K562 (cell line): Measurements from ENCODE around the gene ZNF768. TPM values are rescaled to one million over a fixed set of nuclear protein-coding genes. Genes with fewer than 3 reads are reported as not detected.

Experiments used
- ATF3 ChIP-seq, 2 experiments: fragments of 450-650 bp in 1 of 2; sonication (generic) in 1 of 2; formaldehyde crosslinking in 1 of 2; IDR thresholded peaks in 1 of 2; conservative IDR thresholded peaks in 1 of 2; 2 replicates each; pipeline versions ENCODE4 v1.6.1 to v1.8.1; 2016 to 2023; ENCODE audit warnings: mild to moderate bottlenecking in 2 of 2, moderate library complexity in 2 of 2, inconsistent platforms in 1 of 2, missing genetic modification reagents in 1 of 2
- CBFB ChIP-seq: sonication (generic); formaldehyde crosslinking; IDR thresholded peaks from 2 replicates; pipeline ENCODE4 v1.4.0; 2020; ENCODE audit warnings: mild to moderate bottlenecking, missing genetic modification reagents
- E2F3 ChIP-seq: fragments of 250-450 bp; sonication (Bioruptor Pico); IDR thresholded peaks from 2 replicates; pipeline ENCODE4 v1.4.0; 2020; ENCODE audit warnings: mild to moderate bottlenecking
- E2F6 ChIP-seq, 2 experiments: IDR thresholded peaks; 2 replicates each; pipeline ENCODE4 v1.6.1; 2011; ENCODE audit warnings: borderline replicate concordance in 1 of 2, control low read depth in 1 of 2, low read depth in 1 of 2, low read length in 1 of 2, mild to moderate bottlenecking in 1 of 2, mixed read lengths in 1 of 2, moderate library complexity in 1 of 2; ENCODE audit not compliant: insufficient read depth in 1 of 2, insufficient read length in 1 of 2, poor library complexity in 1 of 2, severe bottlenecking in 1 of 2; ENCODE audit errors: extremely low read depth in 1 of 2
- HMG20A ChIP-seq: fragments of 450-650 bp; formaldehyde crosslinking; conservative IDR thresholded peaks from 2 replicates; pipeline ENCODE4 v1.4.0; 2020; ENCODE audit warnings: mild to moderate bottlenecking, mixed read lengths
- NR2F6 ChIP-seq: fragments of 450-650 bp; formaldehyde crosslinking; IDR thresholded peaks from 2 replicates; pipeline ENCODE4 v1.4.0; 2020; ENCODE audit warnings: mild to moderate bottlenecking
- SMARCA4 ChIP-seq: fragments of 450-650 bp; IDR thresholded peaks from 2 replicates; pipeline ENCODE4 v1.6.1; 2016
- SP1 ChIP-seq: sonication (generic); formaldehyde crosslinking; IDR thresholded peaks from 2 replicates; pipeline ENCODE4 v1.8.1; 2022; ENCODE audit warnings: mild to moderate bottlenecking, missing genetic modification reagents
- ZBED1 ChIP-seq: IDR thresholded peaks from 2 replicates; pipeline ENCODE4 v1.6.1; 2014
- ZBTB26 ChIP-seq: fragments of 450-650 bp; formaldehyde crosslinking; IDR thresholded peaks from 2 replicates; pipeline ENCODE4 v1.4.0; 2022; ENCODE audit warnings: missing genetic modification characterization
- ZBTB9 ChIP-seq: fragments of 450-650 bp; formaldehyde crosslinking; IDR thresholded peaks from 2 replicates; pipeline ENCODE4 v1.4.0; 2020; ENCODE audit warnings: mild to moderate bottlenecking, moderate library complexity
- ZNF41 ChIP-seq: fragments of 250-450 bp; sonication (Bioruptor Pico); conservative IDR thresholded peaks from 2 replicates; pipeline ENCODE4 v1.4.0; 2020; ENCODE audit warnings: mild to moderate bottlenecking
- ZSCAN32 ChIP-seq: fragments of 450-650 bp; formaldehyde crosslinking; IDR thresholded peaks from 2 replicates; pipeline ENCODE4 v1.4.0; 2020; ENCODE audit warnings: mild to moderate bottlenecking, moderate library complexity
- polyA plus RNA-seq, 8 experiments: library from polyadenylated mRNA; depleted of rRNA in 4 of 8; stranded (reverse) in 5 of 8; unstranded in 3 of 8; fragments of >200 nt; fragmentation: Nextera tagmentation in 2 of 8; fragmentation: Illumina TruSeq in 1 of 8; extraction: Ambion mirVana in 2 of 8; extraction: Trizol in 1 of 8; gene quantifications; 2 replicates each; pipeline versions ENCODE4 v1.2.1 to v1.2.3, GENCODE V29; 2011 to 2014; ENCODE audit warnings: inconsistent platforms in 1 of 8, missing spikeins in 1 of 8
- total RNA-seq, 7 experiments: library from RNA; depleted of rRNA in 6 of 7; stranded (reverse); fragments of >200 nt in 6 of 7; fragmentation: Illumina TruSeq in 2 of 7; extraction: Trizol in 2 of 7; gene quantifications; 2 replicates each; pipeline versions ENCODE4 v1.2.1 to v1.2.3, GENCODE V29; 2011 to 2021; ENCODE audit warnings: low replicate concordance in 1 of 7
- TF ChIP-seq, protein P1 (sequence below): fragments of 250-450 bp; sonication (Bioruptor Pico); IDR thresholded peaks from 2 replicates; pipeline ENCODE4 v1.4.0; 2020; ENCODE audit warnings: mild to moderate bottlenecking, moderate library complexity, borderline replicate concordance
- TF ChIP-seq, protein P2 (sequence below): fragments of 250-450 bp; sonication (Bioruptor Pico); IDR thresholded peaks from 2 replicates; pipeline ENCODE4 v1.4.0; 2020; ENCODE audit warnings: mild to moderate bottlenecking, moderate library complexity

Gene ZNF768
- total and polyA plus RNA-seq, 9 of the 15 experiments (the other 6 are each of a cell fraction or from before 2014, with no cell fraction given), result 0.13 to 50.7 (median 26.9) TPM

GRCh38 chr16:30527635-30528178 is 1.3 kb upstream of the ZNF768 start (continued):
- TF ChIP-seq ZBTB9 (CRISPR knock-in tag) (peak; percentile 60), ZSCAN32 (CRISPR knock-in tag) (0 out of 2 replicates have a peak, but pooled peaks have one; percentile 58), SMARCA4 (0 out of 2 replicates have a peak, but pooled peaks have one; percentile 9), NR2F6 (CRISPR knock-in tag) (0 out of 2 replicates have a peak, but pooled peaks have one; percentile 77), ZNF41 (CRISPR knock-in tag) (peak; percentile 59; the same call in 1 of the 2 replicates), ZBED1 (no peak), SP1 (CRISPR knock-in tag) (no peak), CBFB (CRISPR knock-in tag) (peak; percentile 50; the same call in 1 of the 2 replicates), HMG20A (CRISPR knock-in tag) (no peak), ATF3 (IDR thresholded peaks at IDR 0.05) (no peak), ATF3 (CRISPR knock-in tag; conservative IDR thresholded peaks at IDR 0.05) (no peak), E2F6 (IDR thresholded peaks at IDR 0.05; ENCODE audit: borderline replicate concordance in 1 of 2, extremely low read depth in 1 of 2, insufficient read depth in 1 of 2, insufficient read length in 1 of 2, low read depth in 1 of 2, low read length in 1 of 2, poor library complexity in 1 of 2, severe bottlenecking in 1 of 2) (peak; percentile 14 to 32), E2F3 (CRISPR knock-in tag) (0 out of 2 replicates have a peak, but pooled peaks have one; percentile 30), ZBTB26 (CRISPR knock-in tag) (peak; percentile 64; the same call in 1 of the 2 replicates)
- TF ChIP-seq, protein P1, sequence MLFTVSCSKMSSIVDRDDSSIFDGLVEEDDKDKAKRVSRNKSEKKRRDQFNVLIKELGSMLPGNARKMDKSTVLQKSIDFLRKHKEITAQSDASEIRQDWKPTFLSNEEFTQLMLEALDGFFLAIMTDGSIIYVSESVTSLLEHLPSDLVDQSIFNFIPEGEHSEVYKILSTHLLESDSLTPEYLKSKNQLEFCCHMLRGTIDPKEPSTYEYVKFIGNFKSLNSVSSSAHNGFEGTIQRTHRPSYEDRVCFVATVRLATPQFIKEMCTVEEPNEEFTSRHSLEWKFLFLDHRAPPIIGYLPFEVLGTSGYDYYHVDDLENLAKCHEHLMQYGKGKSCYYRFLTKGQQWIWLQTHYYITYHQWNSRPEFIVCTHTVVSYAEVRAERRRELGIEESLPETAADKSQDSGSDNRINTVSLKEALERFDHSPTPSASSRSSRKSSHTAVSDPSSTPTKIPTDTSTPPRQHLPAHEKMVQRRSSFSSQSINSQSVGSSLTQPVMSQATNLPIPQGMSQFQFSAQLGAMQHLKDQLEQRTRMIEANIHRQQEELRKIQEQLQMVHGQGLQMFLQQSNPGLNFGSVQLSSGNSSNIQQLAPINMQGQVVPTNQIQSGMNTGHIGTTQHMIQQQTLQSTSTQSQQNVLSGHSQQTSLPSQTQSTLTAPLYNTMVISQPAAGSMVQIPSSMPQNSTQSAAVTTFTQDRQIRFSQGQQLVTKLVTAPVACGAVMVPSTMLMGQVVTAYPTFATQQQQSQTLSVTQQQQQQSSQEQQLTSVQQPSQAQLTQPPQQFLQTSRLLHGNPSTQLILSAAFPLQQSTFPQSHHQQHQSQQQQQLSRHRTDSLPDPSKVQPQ (CRISPR knock-in tag), result 0 out of 2 replicates have a peak, but pooled peaks have one; percentile 17
- TF ChIP-seq, protein P2, sequence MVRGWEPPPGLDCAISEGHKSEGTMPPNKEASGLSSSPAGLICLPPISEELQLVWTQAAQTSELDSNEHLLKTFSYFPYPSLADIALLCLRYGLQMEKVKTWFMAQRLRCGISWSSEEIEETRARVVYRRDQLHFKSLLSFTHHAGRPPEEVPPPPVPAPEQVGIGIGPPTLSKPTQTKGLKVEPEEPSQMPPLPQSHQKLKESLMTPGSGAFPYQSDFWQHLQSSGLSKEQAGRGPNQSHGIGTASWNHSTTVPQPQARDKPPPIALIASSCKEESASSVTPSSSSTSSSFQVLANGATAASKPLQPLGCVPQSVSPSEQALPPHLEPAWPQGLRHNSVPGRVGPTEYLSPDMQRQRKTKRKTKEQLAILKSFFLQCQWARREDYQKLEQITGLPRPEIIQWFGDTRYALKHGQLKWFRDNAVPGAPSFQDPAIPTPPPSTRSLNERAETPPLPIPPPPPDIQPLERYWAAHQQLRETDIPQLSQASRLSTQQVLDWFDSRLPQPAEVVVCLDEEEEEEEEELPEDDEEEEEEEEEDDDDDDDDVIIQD (CRISPR knock-in tag), result 0 out of 2 replicates have a peak, but pooled peaks have one; percentile 46
